HG02759 (cell line): ENCODE results near the gene OGA.

ENCODE experiments used
- ATAC-seq: cut with Tn5 transposase; IDR thresholded peaks from one replicate; pipeline ENCODE4 v1.9.1; 2021; ENCODE audit warnings: mild to moderate bottlenecking, moderate library complexity; ENCODE audit not compliant: unreplicated experiment

Gene OGA

GRCh38 chr10:101762736-101763135, 55.5 kb downstream of the OGA start:
- no peak for ATAC-seq

GRCh38 chr10:101761226-101761625, 57.0 kb downstream of the OGA start:
- no peak for ATAC-seq

GRCh38 chr10:101760510-101760909, 57.7 kb downstream of the OGA start:
- ATAC-seq: no peak

DNA sequence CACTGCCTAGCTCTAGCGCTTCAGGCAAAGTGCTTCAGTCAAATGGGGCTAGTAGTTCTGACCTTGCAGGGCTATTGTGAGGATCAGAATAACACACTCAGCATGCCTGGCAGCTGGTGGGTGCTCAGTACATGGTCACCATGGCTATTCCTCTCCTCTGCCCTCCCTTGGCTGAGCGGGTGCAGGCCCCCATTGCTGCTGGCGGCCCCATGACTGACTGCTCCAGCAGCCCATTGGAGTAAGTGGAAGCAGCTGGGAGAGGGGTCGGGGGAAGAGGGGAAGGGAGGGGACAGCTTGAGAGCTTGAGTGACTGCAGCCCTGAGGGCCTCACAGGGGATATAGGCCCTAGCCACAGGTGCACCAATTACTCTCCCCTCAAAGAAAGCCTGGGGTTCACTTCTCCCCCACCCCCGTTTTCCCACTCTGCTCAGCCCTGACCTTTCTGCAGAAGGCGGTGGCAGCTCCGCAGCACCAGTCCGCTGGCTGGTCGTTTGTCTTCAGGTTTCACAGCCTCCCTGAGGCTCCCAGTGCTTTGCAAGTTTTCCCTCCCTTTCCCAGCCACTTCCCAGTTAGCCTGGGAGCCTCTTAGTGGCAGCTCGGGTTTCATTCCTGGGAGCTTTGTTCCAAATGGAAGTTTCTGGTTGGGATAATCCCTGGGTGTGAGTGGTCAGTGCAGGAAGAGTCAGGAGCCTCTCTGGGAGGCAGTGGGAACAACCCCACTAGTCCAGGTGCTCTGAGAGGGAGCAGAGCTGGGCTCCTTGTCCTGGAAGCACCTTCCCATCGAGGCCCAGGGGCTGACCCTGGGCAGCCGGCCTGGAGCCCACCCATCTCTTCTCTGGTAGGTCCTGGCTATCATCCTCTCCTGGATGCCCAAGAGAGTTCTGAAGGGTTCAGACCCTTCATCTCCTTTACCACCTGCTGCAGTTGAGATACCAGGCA, 58.7 kb downstream of the OGA start:
- no peak for ATAC-seq

GRCh38 chr10:101758858-101759257, 59.4 kb downstream of the OGA start:
- ATAC-seq: no peak

DNA sequence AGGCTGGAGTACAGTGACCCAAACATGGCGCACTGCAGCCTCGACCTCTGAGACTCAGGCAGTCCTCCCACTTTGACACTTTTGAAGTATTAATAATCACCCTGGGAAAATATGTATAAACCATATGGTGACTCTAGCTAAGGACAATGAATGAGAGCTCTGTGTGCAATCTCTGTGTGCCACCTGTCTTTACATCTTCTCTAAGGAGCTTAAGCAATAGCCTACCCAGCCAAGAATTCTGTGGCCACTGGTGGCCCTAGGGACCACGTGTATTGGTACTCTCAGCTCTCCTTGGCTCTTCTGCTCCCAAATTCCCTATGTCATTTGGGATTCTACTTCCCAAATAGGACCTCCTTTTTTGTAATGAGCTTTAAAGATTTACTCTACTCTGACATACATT, 66.0 kb downstream of the OGA start:
- no peak for ATAC-seq

DNA sequence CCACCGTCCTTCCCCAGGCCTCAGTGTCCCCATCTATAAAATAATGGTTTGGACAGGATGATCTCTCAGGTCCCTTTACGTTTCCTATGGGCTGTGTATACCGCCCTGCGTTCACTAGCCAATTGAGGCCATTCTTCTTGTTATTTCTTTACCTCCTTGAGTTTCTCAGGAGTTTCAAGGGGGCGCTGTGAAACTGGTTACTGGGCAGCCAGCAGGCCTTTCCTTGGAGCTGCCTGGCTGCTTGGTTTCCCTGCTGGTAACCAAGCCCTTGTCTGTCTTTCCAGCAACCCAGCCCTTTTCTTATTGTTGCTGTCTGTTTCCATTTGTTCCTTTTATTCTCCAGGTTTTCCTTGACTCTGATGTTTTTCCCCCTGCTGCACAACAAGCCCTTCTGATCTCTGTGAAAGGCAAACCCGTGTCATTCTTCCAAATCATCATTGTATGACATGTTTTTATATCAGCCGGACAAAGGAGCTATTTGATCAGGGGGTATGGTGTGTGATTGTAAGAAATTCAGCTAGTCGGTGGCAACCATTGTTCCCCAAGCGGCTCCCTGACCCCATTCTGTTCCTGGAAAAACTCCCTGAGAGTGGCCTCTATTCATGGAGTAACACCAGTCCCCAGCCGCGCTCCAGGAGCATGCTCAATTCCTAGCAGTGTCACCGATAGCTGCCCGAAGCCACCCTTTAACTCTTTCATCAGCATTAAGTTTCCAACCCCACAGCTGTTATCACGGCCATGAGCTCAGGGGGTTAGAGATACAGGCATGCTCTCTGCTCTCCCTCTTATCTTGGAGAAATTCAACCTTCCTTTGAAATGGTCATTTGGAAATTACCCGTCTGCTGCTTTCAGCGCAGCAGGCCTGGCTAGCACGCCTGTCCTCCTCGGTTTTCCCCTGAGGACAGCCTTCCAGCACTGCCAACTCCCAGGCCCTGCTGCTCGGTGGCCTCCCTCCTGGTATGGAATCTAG, 68.9 kb downstream of the OGA start:
- ATAC-seq: no peak

DNA sequence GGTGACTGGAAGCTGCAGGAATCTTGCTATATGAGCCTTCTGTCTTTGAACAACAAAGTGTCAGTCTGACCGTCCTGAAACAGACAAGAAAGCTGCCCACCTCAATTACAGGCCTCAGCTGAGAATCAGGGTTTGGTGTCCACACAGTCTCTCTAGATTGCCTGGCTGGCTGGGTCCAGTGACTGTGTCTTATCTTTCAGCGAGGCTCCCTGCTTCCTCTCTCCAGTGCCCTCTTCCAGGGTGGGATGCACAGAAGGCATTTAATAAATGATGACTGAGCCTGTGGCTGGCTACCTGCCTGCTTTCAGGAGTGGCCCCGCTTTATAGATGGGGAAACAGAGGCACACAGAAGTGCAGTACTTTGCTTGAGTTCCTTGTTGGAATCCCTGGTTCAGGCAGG, 69.7 kb downstream of the OGA start:
- ATAC-seq: no peak

DNA sequence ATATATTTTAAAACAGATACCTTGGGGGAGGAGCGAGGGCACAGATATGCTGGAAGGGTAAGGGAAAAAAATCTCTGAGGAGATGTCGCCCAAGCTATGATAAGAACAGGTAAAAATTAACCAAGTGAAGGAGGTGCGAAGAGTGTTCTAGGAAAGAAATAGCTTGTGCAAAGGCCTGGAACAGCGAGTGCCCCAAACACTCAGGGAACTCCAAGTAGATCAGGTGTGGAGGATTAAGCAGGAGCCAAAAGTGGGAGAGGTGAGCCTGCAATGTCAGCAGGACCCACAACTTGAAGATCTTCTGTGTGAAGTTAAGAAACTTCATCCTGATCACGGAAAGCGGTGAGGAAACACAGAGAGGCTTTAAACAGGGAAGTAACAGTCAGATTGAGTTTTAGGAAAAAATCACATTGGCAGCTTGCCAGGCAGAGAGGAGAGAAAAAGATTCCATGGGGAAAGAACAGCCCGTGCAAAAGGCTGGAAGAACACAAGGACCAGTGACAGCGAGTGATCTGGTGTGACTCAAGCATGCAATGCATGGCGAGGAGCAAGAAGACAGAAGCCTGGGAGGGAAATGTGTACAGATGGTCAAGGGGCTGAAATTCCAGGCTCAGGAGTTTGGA, 73.1 kb downstream of the OGA start:
- ATAC-seq: no peak

- ATAC-seq: no peak
These were observed 74.0 kb downstream of the OGA start for GRCh38 chr10:101744267-101744666.

DNA sequence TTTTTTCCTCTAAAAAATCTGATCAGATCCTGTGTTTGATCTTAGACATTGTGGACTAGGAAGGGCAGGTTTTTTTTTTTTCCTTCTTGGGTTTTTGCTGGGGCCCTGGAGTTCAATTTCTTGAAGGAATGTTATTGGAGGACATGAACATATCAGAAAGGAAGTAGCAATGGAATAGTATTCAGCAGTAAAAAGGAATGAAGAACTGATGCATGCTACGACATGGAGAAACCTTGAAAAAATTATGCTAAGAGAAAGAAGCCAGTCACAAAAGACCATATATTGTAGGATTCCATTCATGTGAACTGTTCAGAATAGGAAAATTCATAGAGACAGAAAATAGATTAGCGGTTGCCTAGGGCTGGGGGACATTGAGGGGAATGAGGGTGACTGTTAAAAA, 76.3 kb downstream of the OGA start:
- no peak for ATAC-seq

DNA sequence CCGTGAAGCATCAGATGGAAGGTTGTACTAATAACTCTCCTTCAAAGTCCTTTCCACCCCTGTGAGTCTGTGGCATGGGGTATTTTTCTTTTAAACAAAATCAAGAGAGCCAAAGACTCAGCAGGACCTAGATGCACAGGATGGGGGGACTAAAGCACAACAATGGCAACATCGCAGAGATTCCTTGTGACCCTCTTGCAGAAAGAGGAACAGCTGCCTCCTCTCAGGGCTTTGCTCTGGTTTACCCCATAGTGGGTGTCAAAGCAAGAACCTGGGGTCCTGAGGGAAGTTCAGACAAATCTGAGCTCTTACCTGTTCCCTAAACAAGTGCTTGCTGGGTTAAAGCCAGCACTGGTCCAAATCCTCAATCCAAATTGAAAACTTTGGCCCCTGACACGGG, 81.6 kb downstream of the OGA start:
- ATAC-seq: no peak
